IPS-15b (cell line): ENCODE data around the gene RPAP2.
"Not testable (repeated sequence)": the region's sequence is repeated elsewhere in the genome, so short reads cannot be mapped to it uniquely, and the experiment has no call there.

Experiments used
- H3K27me3 ChIP-seq: one replicate; pipeline ENCODE4 v1.6.1; 2013; ENCODE audit warnings: low read length; ENCODE audit not compliant: control insufficient read depth, insufficient read depth
- H3K36me3 ChIP-seq: one replicate; pipeline ENCODE4 v1.6.1; 2013; ENCODE audit warnings: low read length; ENCODE audit not compliant: control insufficient read depth, insufficient read depth
- H3K4me1 ChIP-seq: one replicate; pipeline ENCODE4 v1.6.1; 2013; ENCODE audit warnings: mild to moderate bottlenecking, low read length; ENCODE audit not compliant: control insufficient read depth, insufficient read depth
- H3K4me3 ChIP-seq: one replicate; pipeline ENCODE4 v1.5.1; 2013; ENCODE audit warnings: low read depth, low read length
- H3K9ac ChIP-seq: one replicate; pipeline ENCODE4 v1.6.1; 2013; ENCODE audit warnings: low read depth, mild to moderate bottlenecking, low read length
- H3K9me3 ChIP-seq: one replicate; pipeline ENCODE4 v1.6.1; 2013; ENCODE audit warnings: mild to moderate bottlenecking, low read length; ENCODE audit not compliant: control insufficient read depth, insufficient read depth

Gene RPAP2

DNA sequence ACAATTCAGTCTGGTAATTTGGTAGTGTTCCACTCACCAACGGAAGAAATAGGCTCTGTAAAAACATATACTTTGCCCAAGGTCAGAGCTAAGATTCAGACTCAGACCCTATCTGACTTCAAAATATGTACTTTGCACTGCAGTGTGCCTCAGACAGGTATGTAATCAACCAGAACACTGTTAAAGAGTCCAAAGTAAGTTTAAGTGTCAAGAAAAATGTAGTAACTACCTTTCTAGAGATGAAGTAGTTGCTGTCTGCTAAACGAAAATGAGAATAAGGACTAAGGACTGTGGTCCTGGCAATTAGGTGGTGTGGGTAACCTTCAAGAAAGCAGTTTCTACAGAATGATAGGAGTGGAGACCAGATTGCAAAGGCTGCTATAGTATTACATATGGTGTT, 61.1 kb downstream of the RPAP2 start:
- Histone ChIP-seq H3K4me1 (no peaks in the 10 kb centered on the region), H3K27me3 (no peaks in the 10 kb centered on the region), H3K9me3 (no peaks in the 10 kb centered on the region), H3K36me3 (peaks cover 5% of the 10 kb centered on the region), H3K4me3 (no peak overlapping the region), H3K9ac (no peak overlapping the region)

DNA sequence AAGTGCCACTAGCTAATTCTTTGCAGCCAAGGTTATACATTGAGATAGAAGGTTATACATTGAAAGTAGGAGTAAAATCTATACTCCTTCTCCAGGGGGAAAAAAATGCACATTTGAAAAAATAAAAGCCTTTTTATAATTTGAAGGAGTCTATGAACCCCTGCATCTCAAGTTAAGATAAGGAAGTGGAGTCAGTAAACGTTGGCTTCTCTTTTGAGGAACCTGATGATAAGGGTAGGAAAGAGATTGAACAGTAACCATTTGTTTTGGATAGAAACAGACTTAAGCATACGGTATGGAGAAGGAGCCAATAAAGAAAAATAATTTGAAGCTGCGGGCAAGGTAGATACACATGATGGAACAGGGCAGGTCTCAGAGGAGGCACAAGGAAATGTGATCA, 64.1 kb downstream of the RPAP2 start:
- Histone ChIP-seq H3K36me3 (peaks cover 2% of the 10 kb centered on the region), H3K9me3 (no peaks in the 10 kb centered on the region), H3K9ac (no peak overlapping the region), H3K4me3 (no peak overlapping the region), H3K4me1 (no peaks in the 10 kb centered on the region), H3K27me3 (no peaks in the 10 kb centered on the region)

DNA sequence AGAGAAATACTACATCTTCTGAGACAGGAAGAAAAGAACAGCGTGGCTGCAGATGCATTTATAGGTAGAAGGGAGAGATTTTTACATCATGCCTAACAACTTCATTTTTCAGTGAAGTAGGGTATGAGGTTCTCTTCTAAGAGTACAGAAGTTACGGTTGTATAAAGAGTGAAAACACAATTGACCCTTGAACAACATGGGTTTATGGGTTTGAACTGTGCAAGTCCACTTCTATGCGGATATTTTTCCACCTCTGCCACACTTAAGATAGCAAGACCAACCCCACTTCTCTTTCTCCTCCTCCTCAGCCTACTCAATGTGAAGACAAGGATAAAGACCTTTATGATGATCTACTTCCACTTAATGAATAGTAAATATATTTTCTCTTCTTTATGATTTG, 64.5 kb downstream of the RPAP2 start:
- Histone ChIP-seq H3K9ac (no peak overlapping the region), H3K27me3 (no peaks in the 10 kb centered on the region), H3K36me3 (no peaks in the 10 kb centered on the region), H3K4me3 (no peak overlapping the region), H3K4me1 (no peaks in the 10 kb centered on the region), H3K9me3 (no peaks in the 10 kb centered on the region)

GRCh38 chr1:92365378-92366039, 66.7 kb downstream of the RPAP2 start:
- no peak overlapping the region for H3K9ac ChIP-seq
- H3K36me3 ChIP-seq = no peaks in the 10 kb centered on the region
- no peaks in the 10 kb centered on the region for H3K4me1 ChIP-seq
- no peak overlapping the region for H3K4me3 ChIP-seq
- no peaks in the 10 kb centered on the region for H3K27me3 ChIP-seq
- no peaks in the 10 kb centered on the region for H3K9me3 ChIP-seq

- Histone ChIP-seq H3K9ac (no peak overlapping the region), H3K27me3 (no peaks in the 10 kb centered on the region), H3K36me3 (no peaks in the 10 kb centered on the region), H3K9me3 (no peaks in the 10 kb centered on the region), H3K4me1 (no peaks in the 10 kb centered on the region), H3K4me3 (no peak overlapping the region)
These were observed 67.2 kb downstream of the RPAP2 start for GRCh38 chr1:92366040-92366395.

- Histone ChIP-seq H3K4me1 (no peaks in the 10 kb centered on the region), H3K9me3 (no peaks in the 10 kb centered on the region), H3K27me3 (no peaks in the 10 kb centered on the region), H3K36me3 (no peaks in the 10 kb centered on the region), H3K4me3 (no peak overlapping the region), H3K9ac (no peak overlapping the region)
These were observed 68.6 kb downstream of the RPAP2 start for GRCh38 chr1:92367496-92367895.

- no peaks in the 10 kb centered on the region for H3K27me3 ChIP-seq
- H3K9ac ChIP-seq = no peak overlapping the region
- H3K4me1 ChIP-seq = no peaks in the 10 kb centered on the region
- H3K4me3 ChIP-seq = no peak overlapping the region
- H3K9me3 ChIP-seq = no peaks in the 10 kb centered on the region
- H3K36me3 ChIP-seq = no peaks in the 10 kb centered on the region
These were observed 73.3 kb downstream of the RPAP2 start for GRCh38 chr1:92372164-92372563.

- no peak overlapping the region for H3K4me3 ChIP-seq
- H3K27me3 ChIP-seq = no peaks in the 10 kb centered on the region
- H3K9ac ChIP-seq = no peak overlapping the region
- H3K4me1 ChIP-seq = no peaks in the 10 kb centered on the region
- H3K36me3 ChIP-seq = no peaks in the 10 kb centered on the region
- H3K9me3 ChIP-seq = no peaks in the 10 kb centered on the region
These were observed 75.4 kb downstream of the RPAP2 start for GRCh38 chr1:92374223-92374622.

DNA sequence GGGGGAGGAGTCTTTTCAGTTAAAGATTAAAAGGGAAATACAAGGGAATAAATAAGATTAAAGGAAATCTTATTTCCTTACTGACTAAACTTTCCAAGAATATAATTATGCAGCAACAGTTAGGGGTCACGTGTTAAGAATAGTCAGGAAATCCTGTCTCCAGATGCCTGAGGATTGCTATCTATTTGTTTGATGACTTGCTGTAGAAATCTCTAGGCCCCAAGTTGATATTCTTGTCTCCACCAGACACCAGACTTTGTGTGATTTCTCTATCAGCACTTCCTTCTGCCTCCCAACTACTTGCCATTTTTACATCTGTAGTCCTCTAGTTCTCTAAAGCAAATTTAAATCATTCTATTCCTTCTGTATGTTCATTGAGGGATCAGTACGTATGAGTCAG, 77.5 kb downstream of the RPAP2 start:
- H3K9ac ChIP-seq = no peak overlapping the region
- no peaks in the 10 kb centered on the region for H3K36me3 ChIP-seq
- H3K9me3 ChIP-seq = no peaks in the 10 kb centered on the region
- no peaks in the 10 kb centered on the region for H3K4me1 ChIP-seq
- H3K4me3 ChIP-seq = no peak overlapping the region
- no peaks in the 10 kb centered on the region for H3K27me3 ChIP-seq

GRCh38 chr1:92377991-92378390, 79.1 kb downstream of the RPAP2 start:
- not testable (repeated sequence) for H3K36me3 ChIP-seq, H3K4me3 ChIP-seq, H3K27me3 ChIP-seq, H3K9ac ChIP-seq, H3K9me3 ChIP-seq, H3K4me1 ChIP-seq

DNA sequence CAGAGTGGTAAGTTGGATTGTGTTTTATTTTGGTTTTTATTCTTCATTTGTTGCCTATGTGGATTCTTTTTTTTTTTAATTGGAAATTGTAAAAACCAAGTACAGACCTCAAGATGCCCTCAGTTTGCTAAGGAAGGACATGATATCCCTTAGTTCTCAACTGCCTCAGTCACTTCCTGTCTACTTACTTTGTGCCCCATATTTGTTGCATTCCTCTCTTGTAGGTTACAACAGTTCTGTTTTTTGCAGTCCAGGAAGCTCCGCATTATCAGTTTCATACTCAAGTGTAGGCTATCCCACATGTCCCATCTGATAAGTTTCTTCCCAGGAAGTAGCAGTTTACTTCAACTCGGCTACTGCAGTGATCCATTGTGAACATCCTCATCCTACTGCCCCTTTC, 82.0 kb downstream of the RPAP2 start:
- H3K4me3 ChIP-seq = no peak overlapping the region
- no peaks in the 10 kb centered on the region for H3K36me3 ChIP-seq
- H3K27me3 ChIP-seq = no peaks in the 10 kb centered on the region
- no peaks in the 10 kb centered on the region for H3K9me3 ChIP-seq
- no peaks in the 10 kb centered on the region for H3K4me1 ChIP-seq
- H3K9ac ChIP-seq = no peak overlapping the region

GRCh38 chr1:92393966-92394365, 95.1 kb downstream of the RPAP2 start:
- not testable (repeated sequence) for H3K9ac ChIP-seq, H3K4me3 ChIP-seq, H3K36me3 ChIP-seq, H3K27me3 ChIP-seq, H3K4me1 ChIP-seq, H3K9me3 ChIP-seq
